DND-41 (cell line): ENCODE measurements around the gene CGB2.
"Not testable (repeated sequence)": the region's sequence is repeated elsewhere in the genome, so short reads cannot be mapped to it uniquely, and the experiment has no call there.

Experiments
- ATAC-seq: fragments of 200-7000 bp; cut with Tn5 transposase; 3 replicates; pipeline ENCODE4 v1.9.1; 2021; ENCODE audit warnings: low read depth; ENCODE audit not compliant: insufficient read depth
- DNase-seq: peaks from one replicate; pipeline ENCODE4 v3.0.0-alpha.2; 2020
- H2AFZ ChIP-seq: 2 replicates; pipeline ENCODE4 v1.6.0; 2012; ENCODE audit warnings: low read depth, low read length
- H3K27ac ChIP-seq: 2 replicates; pipeline ENCODE4 v1.5.1; 2012; ENCODE audit warnings: low read length, inconsistent platforms
- H3K27me3 ChIP-seq: fragments of 200-600 bp; sonication (generic); 2 replicates; pipeline ENCODE4 v1.6.0; 2012; ENCODE audit warnings: low read length, mild to moderate bottlenecking, inconsistent platforms; ENCODE audit not compliant: insufficient read depth, poor library complexity
- H3K36me3 ChIP-seq: 2 replicates; pipeline ENCODE4 v1.5.1; 2012; ENCODE audit warnings: low read length, inconsistent platforms; ENCODE audit not compliant: insufficient read depth
- H3K4me1 ChIP-seq: 2 replicates; pipeline ENCODE4 v1.5.1; 2012; ENCODE audit warnings: mild to moderate bottlenecking, low read length; ENCODE audit not compliant: insufficient read depth
- H3K4me2 ChIP-seq: 2 replicates; pipeline ENCODE4 v1.6.0; 2012; ENCODE audit warnings: mild to moderate bottlenecking, moderate library complexity, low read length, inconsistent platforms; ENCODE audit not compliant: insufficient read depth
- H3K4me3 ChIP-seq, 2 experiments: fragments of 200-600 bp in 1 of 2; shearing (Covaris generic) in 1 of 2; 2 replicates each; pipeline ENCODE4 v1.5.1; 2012 to 2016; ENCODE audit warnings: inconsistent platforms in 2 of 2, low read length in 2 of 2, mild to moderate bottlenecking in 2 of 2, low read depth in 1 of 2, moderate library complexity in 1 of 2
- H3K79me2 ChIP-seq: 2 replicates; pipeline ENCODE4 v1.6.0; 2012; ENCODE audit warnings: low read length, inconsistent platforms; ENCODE audit not compliant: insufficient read depth
- H3K9ac ChIP-seq: 2 replicates; pipeline ENCODE4 v1.6.0; 2012; ENCODE audit warnings: low read depth, mild to moderate bottlenecking, inconsistent platforms, low read length, moderate library complexity
- H3K9me3 ChIP-seq: 2 replicates; pipeline ENCODE4 v1.5.1; 2012; ENCODE audit warnings: low read length, moderate library complexity, mild to moderate bottlenecking, inconsistent platforms; ENCODE audit not compliant: insufficient read depth, severe bottlenecking
- H4K20me1 ChIP-seq: 2 replicates; pipeline ENCODE4 v1.6.0; 2012; ENCODE audit warnings: low read length; ENCODE audit not compliant: insufficient read depth
- CTCF ChIP-seq: IDR thresholded peaks from 2 replicates; pipeline ENCODE4 v1.5.1; 2012; ENCODE audit warnings: borderline replicate concordance, low read length, moderate library complexity, mild to moderate bottlenecking; ENCODE audit not compliant: poor library complexity, severe bottlenecking; ENCODE audit errors: extremely low read depth
- EZH2 ChIP-seq: IDR thresholded peaks from 3 replicates; pipeline ENCODE4 v1.6.1; 2012; ENCODE audit warnings: borderline replicate concordance, low read depth, mild to moderate bottlenecking, moderate library complexity, low read length, inconsistent platforms; ENCODE audit not compliant: severe bottlenecking

CGB2 gene

GRCh38 chr19:49020931-49021895, 10.5 kb upstream of the CGB2 start:
- Histone ChIP-seq H3K9me3 (no peaks in the 10 kb centered on the region), H2AFZ (no peak overlapping the region), H3K79me2 (no peaks in the 10 kb centered on the region), H3K27ac (no peak overlapping the region), H3K27me3 (peaks cover 3% of the 10 kb centered on the region), H3K4me2 (no peak overlapping the region), H3K36me3 (peaks cover 4% of the 10 kb centered on the region), H3K9ac (no peak overlapping the region), H4K20me1 (peaks cover 2% of the 10 kb centered on the region; the same call in 1 of the 2 replicates), H3K4me1 (peaks cover 3% of the 10 kb centered on the region; the same call in 1 of the 2 replicates), H3K4me3 (no peak overlapping the region)
- DNase-seq = no peak
- 0 out of 3 replicates have a peak, but pooled peaks have one; percentile 13 for ATAC-seq
- TF ChIP-seq EZH2 = no peak
- TF ChIP-seq CTCF = no peak

DNA sequence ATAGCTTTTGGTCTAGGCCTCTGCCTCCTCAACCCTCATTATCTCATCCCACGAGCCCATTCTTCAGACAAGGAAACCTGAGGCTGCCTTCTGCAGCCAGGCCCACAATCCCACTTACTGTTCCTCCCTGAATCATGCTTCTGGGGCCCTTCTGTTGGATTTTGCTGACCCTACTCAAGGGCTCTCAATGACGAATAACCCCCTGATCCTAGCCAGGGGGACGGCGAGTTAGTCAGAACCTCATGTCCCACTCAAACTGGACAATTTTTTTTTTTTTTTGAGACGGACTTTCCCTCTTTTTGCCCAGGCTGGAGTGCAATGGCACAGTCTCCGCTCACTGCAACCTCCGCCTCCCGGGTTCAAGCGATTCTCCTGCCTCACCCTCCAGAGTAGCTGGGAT, 9.6 kb upstream of the CGB2 start:
- no peak overlapping the region for H3K4me2 ChIP-seq

GRCh38 chr19:49024233-49024632, 7.5 kb upstream of the CGB2 start, which contains the start of gene CGB3:
TSS of gene CGB3 (minus strand) at chr19:49024333. CDS start at chr19:49023971, 362 bp downstream.
- H3K27ac ChIP-seq, H3K27me3 ChIP-seq, H3K4me2 ChIP-seq, H2AFZ ChIP-seq, H3K36me3 ChIP-seq, DNase-seq, H3K9me3 ChIP-seq, H3K79me2 ChIP-seq, H3K9ac ChIP-seq, H3K4me3 ChIP-seq, H4K20me1 ChIP-seq, H3K4me1 ChIP-seq, ATAC-seq: not testable (repeated sequence)

More for the DNA sequence above, 9.6 kb upstream of the CGB2 start:
- Histone ChIP-seq H3K4me1 (peaks cover 3% of the 10 kb centered on the region; the same call in 1 of the 2 replicates), H3K27ac (no peak overlapping the region), H3K36me3 (no peaks in the 10 kb centered on the region), H4K20me1 (no peaks in the 10 kb centered on the region; the same call in 1 of the 2 replicates), H3K9ac (no peak overlapping the region), H3K4me3 (no peak overlapping the region), H2AFZ (no peak overlapping the region), H3K27me3 (peaks cover 3% of the 10 kb centered on the region), H3K79me2 (no peaks in the 10 kb centered on the region), H3K9me3 (no peaks in the 10 kb centered on the region)
- DNase-seq (no peak), ATAC-seq (no peak)
- TF ChIP-seq EZH2 = no peak
- no peak for TF ChIP-seq CTCF

- not testable (repeated sequence) for H3K27me3 ChIP-seq, H3K9me3 ChIP-seq, H4K20me1 ChIP-seq, H3K9ac ChIP-seq, H3K79me2 ChIP-seq, H3K4me2 ChIP-seq, H2AFZ ChIP-seq, H3K27ac ChIP-seq, H3K4me1 ChIP-seq, ATAC-seq, DNase-seq, H3K4me3 ChIP-seq, H3K36me3 ChIP-seq
Measured at GRCh38 chr19:49025088-49025487, 6.6 kb upstream of the CGB2 start.

GRCh38 chr19:49025599-49025998, 6.1 kb upstream of the CGB2 start:
- H3K36me3 ChIP-seq, DNase-seq, H3K9me3 ChIP-seq, H3K4me2 ChIP-seq, H3K9ac ChIP-seq, H4K20me1 ChIP-seq, H2AFZ ChIP-seq, H3K4me1 ChIP-seq, H3K79me2 ChIP-seq, H3K27ac ChIP-seq, H3K27me3 ChIP-seq, H3K4me3 ChIP-seq, ATAC-seq: not testable (repeated sequence)

DNA sequence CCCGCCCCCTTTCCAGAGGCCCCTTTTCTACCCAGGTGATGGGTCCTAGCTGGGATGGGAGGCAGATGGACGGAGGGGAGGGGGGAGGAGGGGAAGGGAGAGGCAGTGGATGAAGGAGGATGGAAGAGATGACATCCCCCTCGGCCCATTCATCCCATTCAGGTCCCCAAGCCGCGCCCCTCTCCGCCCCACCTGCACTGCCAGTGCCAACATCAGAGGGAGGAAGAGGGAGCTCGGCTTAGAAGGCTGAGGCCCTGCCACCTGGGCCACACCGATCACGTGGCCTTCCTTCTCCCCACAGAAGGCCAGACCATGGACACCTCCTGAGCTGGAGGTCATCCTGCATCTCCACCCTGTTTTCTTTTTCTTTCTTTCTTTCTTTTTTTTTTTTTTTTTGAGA, 3.0 kb upstream of the CGB2 start:
- ATAC-seq, H3K4me3 ChIP-seq: not testable (repeated sequence)

More for the DNA sequence above, 3.0 kb upstream of the CGB2 start:
- H3K9me3 ChIP-seq, H3K27me3 ChIP-seq, H3K79me2 ChIP-seq, H3K27ac ChIP-seq, DNase-seq, H3K36me3 ChIP-seq, H4K20me1 ChIP-seq, H3K4me2 ChIP-seq, H3K4me1 ChIP-seq, H2AFZ ChIP-seq, H3K9ac ChIP-seq: not testable (repeated sequence)
